NCI-H2029 (cell line): ENCODE data around the gene MARCHF5.
"Not testable (repeated sequence)": the region's sequence is repeated elsewhere in the genome, so short reads cannot be mapped to it uniquely, and the experiment has no call there.

Source experiments
- DNase-seq: peaks from one replicate; lab custom pipeline; 2025; lab: John Stamatoyannopoulos, UW

Gene MARCHF5

DNA sequence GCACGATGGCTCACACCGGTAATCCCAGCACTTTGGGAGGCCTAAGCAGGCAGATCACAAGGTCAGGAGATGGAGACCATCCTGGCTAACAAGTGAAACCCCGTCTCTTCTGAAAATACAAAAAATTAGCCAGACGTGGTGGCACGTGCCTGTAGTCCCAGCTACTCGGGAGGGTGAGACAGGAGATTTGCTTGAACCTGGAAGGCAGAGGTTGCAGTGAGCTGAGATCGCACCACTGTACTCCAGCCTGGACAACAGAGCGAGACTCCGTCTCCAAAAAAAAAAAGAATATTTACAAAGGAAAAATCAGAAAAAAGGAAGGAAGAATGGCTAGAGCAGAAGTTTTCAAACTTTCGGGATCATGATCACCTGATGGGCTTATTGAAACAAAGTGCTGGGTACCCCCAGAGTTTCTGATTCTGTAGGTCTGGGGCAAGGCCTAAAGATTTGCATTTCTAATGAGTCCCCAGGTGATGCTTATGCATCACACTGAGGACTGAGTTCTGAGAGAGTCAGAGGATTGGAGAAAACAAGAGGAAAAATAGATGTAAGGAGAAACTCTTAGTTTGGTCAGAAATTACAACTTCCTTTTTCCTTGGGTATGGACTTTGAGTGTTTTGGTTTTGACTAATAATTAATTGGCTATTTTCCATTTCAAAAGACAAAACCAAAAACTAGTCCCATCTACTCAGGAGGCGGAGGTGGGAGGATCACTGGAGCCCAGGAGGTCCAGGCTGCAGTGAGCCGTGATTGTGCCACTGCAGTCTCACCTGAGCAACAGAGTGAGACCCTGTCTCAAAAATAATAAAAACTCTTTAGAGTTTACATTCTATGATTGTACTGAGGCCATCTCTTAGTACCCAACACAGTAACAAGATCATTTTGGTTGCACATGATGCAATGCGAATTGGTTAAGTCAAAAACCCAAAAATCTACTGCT, 14.4 kb downstream of the MARCHF5 start:
- DNase-seq: no peak

DNA sequence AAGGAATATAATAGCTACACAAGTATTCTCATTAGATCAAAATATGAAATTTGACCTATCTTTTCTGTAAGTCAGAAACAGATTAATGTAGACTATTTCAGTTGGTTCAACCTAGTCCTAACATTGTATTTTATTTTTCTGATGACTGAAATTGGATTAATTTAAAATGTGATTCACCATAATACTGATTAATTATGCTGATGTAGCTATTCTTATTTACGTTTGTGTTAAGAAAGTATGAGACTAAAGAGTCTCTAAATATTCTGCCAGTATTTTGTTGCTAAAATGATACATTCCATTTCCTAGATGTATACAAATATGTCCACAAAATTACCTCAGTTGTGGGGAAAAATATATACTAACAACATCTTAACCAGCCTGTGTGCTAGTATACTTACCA, 18.3 kb downstream of the MARCHF5 start:
- DNase-seq: no peak

DNA sequence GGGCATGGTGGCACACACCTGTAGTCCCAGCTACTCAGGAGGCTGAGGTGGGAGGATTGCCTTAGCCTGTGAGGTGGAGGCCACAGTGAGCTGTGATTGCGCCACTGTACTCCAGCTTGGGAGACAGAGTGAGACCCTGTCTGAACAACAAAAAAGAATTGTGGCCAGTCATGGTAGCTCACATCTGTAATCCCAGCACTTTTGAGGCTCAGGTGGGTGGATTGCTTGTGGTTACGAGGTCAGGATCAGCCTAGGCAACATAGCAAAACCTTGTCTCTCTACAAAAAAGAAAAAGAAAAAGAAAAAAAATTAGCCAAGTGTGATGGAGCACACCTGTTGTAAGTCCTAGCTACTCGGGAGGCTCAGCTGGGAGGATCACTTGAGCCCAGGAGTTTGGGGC, 22.8 kb downstream of the MARCHF5 start:
- no peak for DNase-seq

DNA sequence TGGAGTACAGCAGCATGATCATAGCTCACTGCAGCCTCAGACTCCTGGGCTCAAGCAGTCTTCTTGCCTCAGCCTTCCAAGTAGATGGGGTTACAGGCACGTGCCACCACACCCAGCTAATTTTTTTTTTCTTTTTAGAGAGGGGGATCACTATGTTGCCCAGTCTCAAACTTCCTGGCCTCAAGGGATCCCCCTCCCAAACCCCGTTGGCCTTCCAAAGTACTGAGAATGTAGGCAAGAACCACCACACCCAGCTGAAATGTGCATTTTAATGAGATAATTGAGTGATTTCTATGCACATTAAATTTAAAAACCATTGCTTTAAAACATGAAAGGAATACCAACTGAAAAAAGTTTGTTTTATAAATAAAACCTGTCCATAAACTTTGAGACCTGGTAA, 25.6 kb downstream of the MARCHF5 start:
- no peak for DNase-seq

DNA sequence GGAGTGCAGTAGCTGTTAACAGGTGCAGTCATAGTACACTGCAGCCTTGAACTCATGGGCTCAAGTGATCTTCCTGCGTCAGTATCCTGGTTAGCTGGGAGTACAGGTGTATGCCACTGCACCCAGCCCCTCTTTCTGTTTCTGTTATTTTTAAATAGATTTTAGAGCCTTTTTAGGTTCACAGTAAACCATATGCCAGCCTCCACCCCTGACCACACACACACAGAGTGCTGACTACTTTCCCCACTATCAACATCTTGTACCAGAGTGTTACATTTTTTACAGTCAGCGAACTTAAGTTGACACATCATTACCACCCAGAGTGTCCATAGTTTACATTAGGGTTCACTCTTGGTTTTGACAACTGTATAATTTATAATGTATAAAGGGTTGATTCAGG, 32.1 kb downstream of the MARCHF5 start:
- DNase-seq: no peak

DNA sequence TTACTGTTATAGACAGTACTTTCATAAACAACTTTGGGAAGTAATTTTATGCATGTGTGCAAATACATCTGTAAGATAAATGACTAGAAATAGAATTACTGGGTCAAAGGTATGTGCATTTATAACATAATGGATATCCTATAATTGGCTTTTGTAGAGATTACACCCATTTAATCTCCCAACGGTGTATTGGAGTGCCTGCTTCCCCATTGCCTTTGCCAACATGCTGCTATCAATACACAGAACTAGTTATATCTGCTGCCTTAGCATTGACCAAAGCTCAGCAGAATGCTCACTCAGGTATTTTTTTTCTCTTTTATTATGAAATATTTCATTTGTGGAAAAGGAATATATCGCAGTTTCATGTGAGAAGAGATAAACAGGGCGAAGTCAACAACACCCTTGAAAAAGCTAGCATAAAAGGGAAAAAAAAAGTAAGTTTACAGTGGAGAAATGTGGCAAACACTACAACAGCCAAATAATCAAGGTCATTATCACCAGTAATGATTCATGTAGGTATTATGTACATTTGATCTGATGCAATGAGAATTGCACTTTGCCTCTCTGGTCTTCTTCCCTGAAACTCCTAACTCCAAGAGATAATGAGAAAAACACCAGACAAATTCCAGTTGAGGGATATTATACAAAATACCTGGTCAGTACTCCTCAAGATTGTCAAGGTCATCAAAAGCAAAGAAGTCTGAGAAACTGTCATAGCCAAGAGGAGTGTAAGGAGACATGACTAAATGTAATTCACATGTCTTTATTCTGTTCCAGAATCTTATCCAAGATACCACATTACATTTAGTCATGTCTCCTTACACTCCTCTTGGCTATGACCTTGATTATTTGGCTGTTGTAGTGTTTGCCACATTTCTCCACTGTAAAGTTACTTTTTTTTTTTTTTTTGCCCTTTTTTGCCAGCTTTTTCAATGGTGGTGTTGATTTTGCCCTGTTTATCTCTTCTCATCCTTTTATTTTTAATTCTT, 36.8 kb downstream of the MARCHF5 start:
- DNase-seq: no peak

DNA sequence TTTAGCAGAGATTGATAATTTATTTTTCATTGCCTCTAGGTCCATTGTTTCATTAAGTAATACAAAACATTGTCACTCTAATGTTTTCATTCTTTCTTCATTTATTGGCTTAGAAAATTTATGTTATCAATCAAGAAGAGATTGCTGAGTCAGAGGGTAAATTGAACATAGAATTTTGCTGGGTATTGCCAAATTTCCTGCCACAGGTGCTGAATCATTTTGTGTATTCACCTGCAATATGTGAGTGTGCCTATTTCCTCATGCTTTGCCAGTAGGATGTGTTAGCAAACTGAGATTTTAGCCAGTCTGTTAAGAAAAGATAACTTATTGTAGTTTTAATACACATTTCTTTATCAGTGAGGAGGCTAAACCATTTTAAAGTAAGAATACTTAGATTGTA, 38.0 kb downstream of the MARCHF5 start:
- no peak for DNase-seq

DNA sequence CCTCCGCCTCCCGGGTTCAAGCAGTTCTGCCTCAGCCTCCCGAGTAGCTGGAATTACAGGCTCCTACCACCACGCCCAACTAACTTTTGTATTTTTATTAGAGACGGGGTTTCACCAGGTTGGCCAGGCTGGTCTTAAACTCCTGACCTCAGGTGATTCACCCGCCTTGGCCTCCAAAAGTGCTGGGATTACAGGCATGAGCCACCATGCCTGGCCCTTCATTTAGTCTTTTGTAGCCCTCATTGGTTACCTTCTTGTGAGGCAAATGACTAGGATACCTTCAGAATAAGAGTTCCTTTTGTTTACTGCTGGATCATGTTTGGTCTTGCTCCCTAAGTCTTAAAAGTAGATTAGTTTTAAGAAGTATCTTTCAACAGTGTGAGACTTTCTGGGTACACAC, 39.0 kb downstream of the MARCHF5 start:
- DNase-seq: not testable (repeated sequence)

DNA sequence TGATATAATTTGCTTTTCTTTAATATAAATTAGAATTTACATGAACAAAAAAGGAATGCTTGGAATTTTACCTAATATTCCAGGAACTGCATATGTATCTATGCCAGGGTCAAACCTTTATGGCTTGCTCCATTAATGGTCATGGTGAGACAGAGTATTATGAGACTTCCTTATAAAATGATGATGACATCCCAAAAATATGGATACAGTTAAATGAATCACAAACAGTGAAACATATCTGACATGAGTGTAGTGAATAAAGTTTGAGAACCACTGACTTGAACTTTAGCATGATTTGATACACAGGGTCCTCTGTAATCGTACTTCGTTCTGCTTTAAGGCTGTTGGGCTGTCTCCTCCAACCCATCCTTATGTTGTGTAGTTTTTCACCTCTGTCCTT, 51.8 kb downstream of the MARCHF5 start:
- no peak for DNase-seq

DNA sequence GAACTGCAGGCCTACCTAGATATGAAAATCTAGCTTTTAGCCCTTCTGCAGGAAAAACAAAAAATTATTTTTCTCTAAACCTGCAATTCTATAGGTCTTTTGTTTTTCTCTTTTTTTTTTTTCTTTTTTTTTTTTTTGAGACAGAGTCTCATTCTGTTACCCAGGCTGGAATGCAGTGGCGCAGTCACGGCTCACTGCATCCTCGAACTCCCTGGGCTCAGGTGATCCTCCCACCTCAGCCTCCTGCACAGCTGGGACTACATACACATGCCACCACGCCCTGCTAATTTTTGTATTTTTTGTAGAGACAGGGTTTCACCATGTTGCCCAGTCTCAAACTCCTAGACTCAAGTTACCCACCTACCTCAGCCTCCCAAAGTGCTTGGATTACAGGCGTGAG, 54.6 kb downstream of the MARCHF5 start:
- not testable (repeated sequence) for DNase-seq

DNA sequence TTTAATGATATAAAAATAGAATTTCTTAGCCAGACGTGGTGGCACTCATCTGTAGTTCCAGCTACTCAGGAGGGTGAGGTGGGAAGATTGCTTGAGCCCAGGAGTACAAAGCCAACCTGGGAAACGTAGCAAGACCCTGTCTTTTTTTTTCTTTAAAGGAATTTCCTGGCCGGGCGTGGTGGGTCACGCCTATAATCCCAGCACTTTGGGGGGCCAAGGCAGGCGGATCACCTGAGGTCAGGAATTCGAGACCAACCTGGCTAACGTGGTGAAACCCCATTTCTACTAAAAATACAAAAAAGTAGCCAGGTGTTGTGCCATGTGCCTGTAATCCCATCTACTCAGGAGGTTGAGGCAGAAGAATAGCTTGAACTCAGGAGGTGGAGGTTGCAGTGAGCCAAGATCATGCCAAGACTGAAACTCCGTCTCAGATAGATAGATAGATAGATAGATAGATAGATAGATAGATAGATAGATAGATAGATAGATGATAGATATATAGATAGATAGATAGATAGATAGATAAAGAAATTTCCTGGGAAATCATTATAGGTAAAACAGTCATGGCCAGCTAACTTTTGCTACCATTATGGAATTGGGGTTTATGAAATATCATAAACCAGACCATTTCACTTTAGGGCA, 56.2 kb downstream of the MARCHF5 start:
- DNase-seq: not testable (repeated sequence)

DNA sequence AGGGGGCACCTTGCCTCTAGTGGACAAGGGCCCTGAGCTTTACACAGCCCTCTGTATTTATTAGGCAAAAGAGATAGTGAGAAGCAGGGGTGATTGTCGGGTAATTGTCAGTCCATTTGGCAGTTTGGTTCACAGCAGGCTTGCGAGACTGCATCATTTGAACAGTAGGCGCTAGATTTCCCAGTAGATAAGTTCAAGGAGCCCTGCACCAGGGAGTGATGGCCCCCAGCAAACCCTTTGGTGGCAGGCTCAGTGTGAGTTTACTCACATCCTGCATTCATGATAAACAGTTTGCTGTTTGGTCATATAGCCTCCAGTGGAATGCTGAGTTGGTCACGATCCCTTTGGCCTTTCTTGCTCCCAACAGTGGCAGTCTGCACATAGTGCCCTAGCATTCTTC, 59.4 kb downstream of the MARCHF5 start:
- DNase-seq: no peak

DNA sequence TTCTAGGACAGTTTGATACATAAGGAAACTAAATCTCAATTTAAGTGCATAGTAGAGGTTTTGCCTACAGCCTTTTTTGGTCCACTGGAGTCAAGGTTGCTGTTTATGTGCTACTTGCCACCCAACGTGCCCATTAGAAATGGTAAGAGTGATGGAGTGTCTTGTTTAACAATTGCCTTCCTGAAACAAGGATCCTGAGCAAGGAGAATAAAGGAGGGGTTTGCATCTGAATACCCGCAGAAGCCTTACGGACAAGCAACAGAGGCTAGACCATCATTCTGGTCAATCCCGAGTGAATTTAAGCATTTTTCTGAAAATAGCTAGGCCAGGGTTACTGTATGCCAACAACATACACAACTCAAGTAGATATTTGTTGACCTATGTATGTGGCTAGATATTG, 63.6 kb downstream of the MARCHF5 start:
- DNase-seq: no peak

DNA sequence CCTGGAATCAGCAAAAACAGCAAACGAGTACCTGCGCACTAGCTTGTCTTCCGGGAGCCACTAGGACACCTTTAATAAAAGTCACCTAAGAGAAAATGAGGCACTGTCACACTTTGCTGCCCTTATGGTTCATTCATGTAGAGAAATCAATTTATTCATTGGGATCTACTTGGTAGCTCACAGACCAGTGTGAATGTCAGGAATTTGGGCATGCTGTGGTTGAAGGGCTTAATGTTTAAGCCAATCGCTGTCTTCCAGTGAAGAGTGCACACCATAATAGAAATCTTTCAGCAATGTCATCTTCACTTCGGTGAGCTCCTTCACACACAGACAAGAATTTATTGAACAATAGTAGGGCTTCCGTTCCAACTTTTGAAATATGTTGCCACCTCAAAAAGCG, 65.1 kb downstream of the MARCHF5 start:
- no peak for DNase-seq

DNA sequence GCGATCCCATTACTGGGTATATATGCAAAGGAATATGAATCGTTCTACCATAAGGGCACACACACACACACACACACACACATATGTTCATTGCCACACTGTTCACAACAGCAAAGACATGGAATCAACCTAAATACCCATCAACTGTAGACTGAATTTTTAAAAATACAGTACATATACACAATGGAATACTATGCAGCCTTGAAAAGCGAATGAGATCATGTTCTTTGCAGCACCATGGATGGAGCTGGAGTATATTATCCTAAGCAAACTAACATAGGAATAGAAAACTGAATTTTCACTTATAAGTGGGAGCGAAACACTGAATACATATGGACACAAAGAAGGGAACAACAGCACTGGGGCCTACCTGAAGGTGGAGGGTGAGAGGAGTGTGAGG, 72.5 kb downstream of the MARCHF5 start:
- no peak for DNase-seq

DNA sequence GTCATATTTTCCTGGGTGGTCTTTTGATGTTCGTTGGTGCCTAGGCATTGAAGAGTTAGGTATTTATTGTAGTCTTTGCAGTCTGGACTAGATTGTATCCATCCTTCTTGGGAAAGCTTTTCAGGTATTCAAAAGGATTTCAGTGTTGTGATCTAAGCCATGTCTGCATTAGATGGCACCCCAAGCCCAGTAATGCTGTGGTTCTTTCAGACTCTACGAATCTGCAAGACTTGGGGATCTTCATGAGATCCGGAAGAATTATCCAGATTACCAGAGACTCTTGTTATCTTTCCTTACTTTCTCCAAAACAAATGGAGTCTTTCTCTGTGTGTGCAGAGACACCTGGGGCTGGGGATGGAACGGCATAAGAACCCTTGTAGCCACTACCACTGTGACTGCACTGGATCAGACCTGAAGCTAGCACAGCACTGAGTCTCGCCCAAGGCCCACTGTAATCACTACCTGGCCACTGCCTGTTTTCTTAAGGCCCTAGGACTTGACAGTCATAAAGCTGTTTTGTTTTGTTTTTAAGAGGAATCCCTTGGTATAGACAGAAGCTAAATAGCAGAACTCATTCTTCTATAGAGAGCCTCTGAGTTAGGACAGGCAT, 75.5 kb downstream of the MARCHF5 start:
- no peak for DNase-seq

DNA sequence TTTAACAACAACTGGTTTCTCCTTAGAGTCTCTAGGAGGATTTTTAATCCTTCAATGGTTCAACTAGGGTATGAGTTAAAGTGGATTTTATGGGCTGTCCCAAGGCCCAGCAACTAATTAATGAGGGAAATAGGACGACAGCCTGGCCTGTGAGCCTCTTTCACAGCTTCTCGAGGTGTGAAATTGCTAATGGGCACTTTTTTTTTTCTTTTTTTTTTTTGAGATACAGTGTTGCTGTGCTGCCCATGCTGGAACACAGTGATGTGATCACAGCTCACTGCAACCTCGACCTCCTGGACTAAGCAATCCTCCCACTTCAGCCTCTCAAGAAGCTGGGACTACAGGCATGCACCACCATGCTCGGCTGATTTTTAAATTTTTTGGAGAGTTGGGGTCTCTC, 87.0 kb downstream of the MARCHF5 start:
- DNase-seq: no peak

DNA sequence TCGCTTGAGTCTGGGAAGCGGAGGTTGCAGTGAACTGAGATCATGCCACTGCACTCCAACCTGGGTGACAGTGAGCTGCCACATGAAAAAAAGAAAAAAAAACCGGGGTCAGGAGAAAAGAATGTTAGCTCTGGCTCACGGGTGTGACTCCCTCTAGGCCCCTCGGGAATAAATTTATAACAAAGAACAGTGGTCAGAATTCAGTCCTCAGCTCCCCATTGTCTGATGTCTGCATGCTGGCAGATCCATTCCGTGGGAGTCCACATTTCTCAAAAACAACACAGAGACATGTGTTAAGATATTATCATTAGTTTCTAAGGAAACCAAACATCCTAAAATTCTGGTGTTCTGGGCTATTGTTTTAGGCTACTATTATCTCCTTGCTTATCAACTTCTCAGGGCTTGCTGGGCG, 90.6 kb downstream of the MARCHF5 start:
- DNase-seq: no peak

DNA sequence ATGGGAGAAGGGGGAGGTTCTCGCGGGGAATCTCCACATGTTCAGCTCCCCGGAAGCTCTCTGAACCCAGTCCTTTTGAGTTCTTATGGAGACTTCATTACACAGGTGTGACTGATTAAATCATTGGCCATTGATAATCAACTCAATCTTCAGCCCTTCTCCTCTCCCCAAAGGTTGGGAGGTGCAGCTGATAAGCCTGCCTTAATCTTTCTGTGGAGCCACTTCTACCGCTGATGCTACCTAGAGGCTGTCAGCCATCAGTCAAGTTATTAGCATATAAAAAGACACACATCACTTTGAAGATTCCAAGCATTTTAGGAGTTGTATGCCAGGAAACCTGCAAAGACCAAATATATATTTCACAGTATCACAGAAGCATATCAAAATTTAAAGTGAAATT, 91.7 kb downstream of the MARCHF5 start:
- no peak for DNase-seq

DNA sequence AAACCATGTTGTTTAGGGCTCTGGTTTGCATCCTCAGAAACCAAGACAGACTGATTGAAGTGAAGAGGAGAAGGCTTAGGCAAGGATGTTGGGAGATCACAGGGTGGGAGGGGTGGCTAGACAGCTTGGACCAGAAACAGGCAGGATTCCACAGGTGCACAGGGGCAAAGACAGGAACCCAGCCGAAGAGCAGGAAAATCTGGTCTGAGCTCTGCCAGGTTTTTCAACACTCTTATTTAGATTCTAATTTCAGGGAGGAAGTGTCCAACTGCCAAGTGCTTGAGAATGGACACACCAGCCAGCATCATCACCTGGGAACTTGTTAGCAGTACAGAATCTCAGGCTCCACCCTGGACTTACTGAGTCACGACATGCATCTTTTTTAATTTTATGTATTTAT, 93.8 kb downstream of the MARCHF5 start:
- no peak for DNase-seq

DNA sequence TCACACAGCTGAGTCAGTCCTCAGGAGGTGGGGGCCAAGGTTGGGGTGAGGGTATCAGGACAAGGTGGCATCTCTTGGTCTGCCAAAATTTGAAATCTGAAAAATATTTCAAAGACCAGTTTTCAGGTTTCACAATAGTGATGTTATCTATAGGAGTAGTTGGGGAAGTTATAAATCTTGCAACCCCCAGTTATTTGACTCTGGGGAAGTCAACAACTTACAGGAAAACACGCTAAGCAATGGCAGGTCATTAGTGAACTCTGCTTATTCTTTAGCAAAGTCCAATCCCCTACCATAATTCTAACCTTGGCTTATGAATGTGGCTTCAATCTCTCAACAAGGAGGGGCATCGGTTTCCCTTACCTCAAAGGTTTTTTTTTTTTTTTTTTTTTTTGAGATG, 94.9 kb downstream of the MARCHF5 start:
- DNase-seq: no peak
